ENCODE results near the gene HRH4.

GRCh38 chr18:24436939-24437338 lies 23.5 kb upstream of the HRH4 start:
- TF ChIP-seq CTCF (IDR thresholded peaks at IDR 0.05) (no peak), EP300 (IDR thresholded peaks at IDR 0.05) (no peak), POLR2AphosphoS5 (IDR thresholded peaks at IDR 0.05) (no peak), POLR2A (IDR thresholded peaks at IDR 0.05) (no peak)
